PC-3 (cell line): ENCODE results near the gene NR1D1. TPM values are rescaled to one million over a fixed set of nuclear protein-coding genes. Genes with fewer than 3 reads are reported as not detected.
A peak's percentile ranks its signal among the peaks of the same experiment; 100 is the strongest.

Experiments used
- ATAC-seq: fragments of 200-7000 bp; cut with Tn5 transposase; 2 replicates; pipeline ENCODE4 v1.9.1; 2020; ENCODE audit warnings: mild to moderate bottlenecking, moderate library complexity
- BruUV-seq: library from RNA; stranded (reverse); fragments of 400-500 nt; replicated peaks from 2 replicates; lab custom pipeline; 2021; lab: Mats Ljungman, UMichigan
- CTCF ChIA-PET: fragments of 300-600 bp; sonication (Branson Sonifier 250); formaldehyde crosslinking; loops from one replicate; lab custom pipeline; 2022; ENCODE audit warnings: antibody characterized with exemption; lab: Charles Lee
- POLR2A ChIA-PET: fragments of 300-600 bp; sonication (Branson Sonifier 250); formaldehyde crosslinking; loops from one replicate; lab custom pipeline; 2022; ENCODE audit warnings: antibody characterized with exemption; ENCODE audit not compliant: unreplicated experiment; lab: Charles Lee
- DNase-seq: peaks from one replicate; pipeline ENCODE4 v3.0.0-alpha.2; 2015
- H2AFZ ChIP-seq: fragments of 300-600 bp; sonication (generic); 2 replicates; pipeline ENCODE4 v1.6.0; 2016; ENCODE audit warnings: antibody characterized with exemption, low read length
- H3F3A ChIP-seq: fragments of 300-600 bp; sonication (generic); one replicate; pipeline ENCODE4 v1.6.0; 2017; ENCODE audit warnings: antibody characterized with exemption, low read length, control low read depth, mild to moderate bottlenecking; ENCODE audit not compliant: unreplicated experiment
- H3K27ac ChIP-seq: fragments of 300-600 bp; sonication (generic); 2 replicates; pipeline ENCODE4 v1.5.1; 2016; ENCODE audit warnings: mild to moderate bottlenecking, low read length
- H3K27me3 ChIP-seq: fragments of 300-600 bp; sonication (generic); 2 replicates; pipeline ENCODE4 v1.6.1; 2016; ENCODE audit warnings: low read length, mixed read lengths
- H3K36me3 ChIP-seq: fragments of 300-600 bp; sonication (generic); 2 replicates; pipeline ENCODE4 v1.6.1; 2016; ENCODE audit warnings: low read depth, mixed run types, low read length, mixed read lengths
- H3K4me1 ChIP-seq: fragments of 300-600 bp; sonication (generic); 2 replicates; pipeline ENCODE4 v1.5.1; 2016; ENCODE audit warnings: low read length; ENCODE audit not compliant: insufficient read depth
- H3K4me2 ChIP-seq: fragments of 300-600 bp; sonication (generic); 2 replicates; pipeline ENCODE4 v1.6.0; 2016; ENCODE audit warnings: low read length
- H3K4me3 ChIP-seq: fragments of 300-600 bp; sonication (generic); 2 replicates; pipeline ENCODE4 v1.5.1; 2016; ENCODE audit warnings: mild to moderate bottlenecking, low read length, mixed read lengths
- H3K79me2 ChIP-seq: fragments of 300-600 bp; sonication (generic); 2 replicates; pipeline ENCODE4 v1.6.1; 2017; ENCODE audit warnings: low read length, mixed read lengths
- H3K9ac ChIP-seq: fragments of 300-600 bp; sonication (generic); 2 replicates; pipeline ENCODE4 v1.6.0; 2016; ENCODE audit warnings: mild to moderate bottlenecking, low read length
- H3K9me2 ChIP-seq: fragments of 300-600 bp; sonication (generic); replicated peaks from 2 replicates; pipeline ENCODE4 v1.6.1; 2016; ENCODE audit warnings: mixed run types, low read length, mixed read lengths
- H3K9me3 ChIP-seq: fragments of 300-600 bp; sonication (generic); 2 replicates; pipeline ENCODE4 v1.6.1; 2016; ENCODE audit warnings: low read length, mixed read lengths
- H4K20me1 ChIP-seq: fragments of 300-600 bp; sonication (generic); 2 replicates; pipeline ENCODE4 v1.6.1; 2016; ENCODE audit warnings: low read length, mixed read lengths
- EZH2 ChIP-seq: fragments of 300-600 bp; sonication (generic); IDR thresholded peaks from one replicate; pipeline ENCODE4 v1.6.1; 2017; ENCODE audit warnings: antibody characterized with exemption, mild to moderate bottlenecking, low read length; ENCODE audit not compliant: unreplicated experiment
- EZH2phosphoT487 ChIP-seq: fragments of 300-600 bp; sonication (generic); IDR thresholded peaks from 2 replicates; pipeline ENCODE4 v1.6.1; 2018; ENCODE audit warnings: mild to moderate bottlenecking, antibody characterized with exemption, low read length, borderline replicate concordance
- intact Hi-C: fragments of 100-400 bp; cut with micrococcal nuclease; formaldehyde crosslinking; loops from 2 replicates; pipeline ENCODE4 v1.9.0; 2023
- total RNA-seq: library from RNA; depleted of rRNA; stranded (reverse); fragments of >200 nt; gene quantifications from 2 replicates; pipeline ENCODE4 v1.2.3, GENCODE V29; 2014
- TF ChIP-seq, protein P1 (sequence below): fragments of 300-600 bp; sonication (generic); conservative IDR thresholded peaks from 2 replicates; pipeline ENCODE4 v1.5.1; 2017; ENCODE audit warnings: antibody characterized with exemption, low read depth, mild to moderate bottlenecking, low read length

Gene NR1D1
- total RNA-seq, 1 experiment from 2014 or later, result 7.1 TPM

DNA sequence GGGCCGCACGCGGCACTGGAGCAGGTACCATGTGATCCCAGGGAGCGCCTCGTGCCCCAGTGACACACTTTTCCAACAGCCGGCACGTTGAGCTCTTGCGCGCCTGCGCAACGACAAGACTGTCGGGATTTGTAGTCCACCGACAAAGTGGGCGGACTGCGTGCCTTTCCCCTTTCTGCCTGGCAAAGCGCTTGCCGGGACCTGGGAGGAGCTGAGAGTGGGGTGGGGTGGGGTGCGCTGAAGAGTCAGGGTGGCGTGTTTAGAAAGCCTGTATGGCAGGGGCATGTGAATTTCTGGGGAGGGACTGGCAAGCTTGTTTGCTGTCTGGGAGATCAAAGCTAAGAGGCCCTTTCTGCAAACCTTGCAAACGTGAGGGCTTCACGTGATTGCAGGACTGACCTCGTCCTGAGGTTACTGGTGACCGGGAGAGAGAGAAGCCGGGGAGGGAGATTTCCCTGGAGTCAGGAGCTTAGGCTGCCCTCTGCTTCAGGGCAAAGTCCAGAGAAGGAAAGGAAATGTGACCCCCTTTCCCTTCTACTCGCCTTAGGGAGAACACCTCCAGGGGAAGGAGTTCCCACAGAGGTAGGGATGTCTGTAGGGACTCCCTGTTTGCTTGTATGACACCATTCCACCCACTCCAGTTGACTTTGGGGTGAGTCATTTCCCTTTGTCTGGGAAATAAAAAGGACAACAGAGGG, 429 bp upstream of the NR1D1 start:
- BruUV-seq, result no TSS peak
- Histone ChIP-seq H3K9me3 (no peaks in the 10 kb centered on the region), H3F3A (no peaks in the 10 kb centered on the region), H3K4me3 (peak overlapping the region; percentile 80), H2AFZ (peak overlapping the region; percentile 32; the same call in 1 of the 2 replicates), H3K4me1 (peaks cover 46% of the 10 kb centered on the region), H4K20me1 (peaks cover 6% of the 10 kb centered on the region), H3K79me2 (peaks cover 23% of the 10 kb centered on the region), H3K9me2 (no peaks in the 10 kb centered on the region), H3K4me2 (peak overlapping the region; percentile 89), H3K27me3 (no peaks in the 10 kb centered on the region), H3K27ac (peak overlapping the region; percentile 99), H3K36me3 (no peaks in the 10 kb centered on the region; the same call in 1 of the 2 replicates), H3K9ac (peak overlapping the region; percentile 91)
- TF ChIP-seq EZH2phosphoT487, result no peak
- TF ChIP-seq, protein P1, sequence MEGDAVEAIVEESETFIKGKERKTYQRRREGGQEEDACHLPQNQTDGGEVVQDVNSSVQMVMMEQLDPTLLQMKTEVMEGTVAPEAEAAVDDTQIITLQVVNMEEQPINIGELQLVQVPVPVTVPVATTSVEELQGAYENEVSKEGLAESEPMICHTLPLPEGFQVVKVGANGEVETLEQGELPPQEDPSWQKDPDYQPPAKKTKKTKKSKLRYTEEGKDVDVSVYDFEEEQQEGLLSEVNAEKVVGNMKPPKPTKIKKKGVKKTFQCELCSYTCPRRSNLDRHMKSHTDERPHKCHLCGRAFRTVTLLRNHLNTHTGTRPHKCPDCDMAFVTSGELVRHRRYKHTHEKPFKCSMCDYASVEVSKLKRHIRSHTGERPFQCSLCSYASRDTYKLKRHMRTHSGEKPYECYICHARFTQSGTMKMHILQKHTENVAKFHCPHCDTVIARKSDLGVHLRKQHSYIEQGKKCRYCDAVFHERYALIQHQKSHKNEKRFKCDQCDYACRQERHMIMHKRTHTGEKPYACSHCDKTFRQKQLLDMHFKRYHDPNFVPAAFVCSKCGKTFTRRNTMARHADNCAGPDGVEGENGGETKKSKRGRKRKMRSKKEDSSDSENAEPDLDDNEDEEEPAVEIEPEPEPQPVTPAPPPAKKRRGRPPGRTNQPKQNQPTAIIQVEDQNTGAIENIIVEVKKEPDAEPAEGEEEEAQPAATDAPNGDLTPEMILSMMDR, result no peak
- no peak for TF ChIP-seq EZH2
- intact Hi-C loops, result loop anchor here (1.0 kb wide), 1 partner anchor 12 kb away; no protein-coding TSS in a partner anchor
- DNase-seq, result peak; percentile 96
- CTCF ChIA-PET, result interaction anchor here (0.6 to 0.9 kb wide), 2 partner anchors 11 to 218 kb away, joined by 4 to 7 read pairs; no protein-coding TSS in a partner anchor
- POLR2A ChIA-PET, result interaction anchor here (0.6 to 1.1 kb wide), 6 partner anchors 11 to 1667 kb away, joined by 3 to 10 read pairs (median 4); partner anchors contain the start of gene MED24
- ATAC-seq, result peak; percentile 55

DNA sequence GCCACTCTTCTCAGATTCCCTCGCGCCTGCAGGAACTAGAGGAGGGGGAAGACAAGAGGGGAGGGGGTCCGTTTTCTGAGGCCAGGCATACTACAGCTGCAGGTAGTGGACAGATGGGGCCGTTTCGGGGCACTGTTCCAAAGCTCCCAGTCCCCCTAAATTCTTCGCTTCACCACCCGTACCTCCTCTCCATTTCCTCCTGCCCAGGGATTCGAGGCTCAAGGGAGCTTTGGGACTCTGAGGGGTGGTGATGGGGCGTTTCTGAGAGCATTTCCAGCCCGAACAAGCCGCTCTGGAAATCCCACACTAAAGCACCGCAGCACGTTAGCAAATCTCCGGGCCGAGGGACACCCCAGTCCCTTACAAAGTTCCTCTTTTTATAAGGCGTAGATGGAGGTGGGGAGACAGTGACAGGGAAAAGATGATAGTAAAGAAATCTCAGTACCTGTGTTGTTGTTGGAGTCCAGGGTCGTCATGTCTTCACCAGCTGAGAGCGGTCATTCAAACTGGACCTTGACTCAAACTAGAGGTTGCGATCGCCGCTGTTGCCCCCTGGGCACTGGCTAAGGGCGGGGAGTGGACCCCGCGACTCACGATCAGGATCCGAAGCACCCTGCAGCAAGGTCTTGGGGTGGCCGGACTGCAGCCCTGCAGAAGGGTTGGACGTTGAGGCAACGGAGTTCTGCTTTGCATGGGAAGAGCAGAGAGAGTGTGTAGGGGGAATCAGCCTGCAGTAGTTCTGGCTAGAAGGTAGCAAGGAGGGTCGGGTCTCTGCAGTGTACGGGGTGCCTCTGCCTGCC, 570 bp downstream of the NR1D1 start:
- Histone ChIP-seq H3K4me2 (peak overlapping the region; percentile 89), H3K9me2 (no peaks in the 10 kb centered on the region), H3K9me3 (no peaks in the 10 kb centered on the region), H3K4me3 (peak overlapping the region; percentile 80), H3K9ac (peak overlapping the region; percentile 91), H3K4me1 (peaks cover 42% of the 10 kb centered on the region), H3K27ac (peak overlapping the region; percentile 99), H2AFZ (peak overlapping the region; percentile 7; the same call in 1 of the 2 replicates), H3K79me2 (peaks cover 23% of the 10 kb centered on the region), H3K36me3 (no peaks in the 10 kb centered on the region; the same call in 1 of the 2 replicates), H3F3A (no peaks in the 10 kb centered on the region), H4K20me1 (peaks cover 6% of the 10 kb centered on the region), H3K27me3 (no peaks in the 10 kb centered on the region)
- TF ChIP-seq EZH2, result no peak
- TF ChIP-seq, protein P1, result no peak
- TF ChIP-seq EZH2phosphoT487, result no peak
- intact Hi-C loops, result loop anchor here (1.0 kb wide), 1 partner anchor 13 kb away; no protein-coding TSS in a partner anchor
- ATAC-seq, result peak; percentile 2
- BruUV-seq, result TSS peak; percentile 91
- ChIA-PET CTCF (interaction anchor here (0.6 to 1.0 kb wide), 4 partner anchors 13 to 219 kb away, joined by 3 to 4 read pairs (median 3); no protein-coding TSS in a partner anchor), POLR2A (interaction anchor here (0.6 to 1.1 kb wide), 4 partner anchors 12 to 809 kb away, joined by 3 to 10 read pairs (median 6); partner anchors contain the start of gene MED24)
- DNase-seq, result no peak
